OCI-LY3 (cell line): ENCODE data around the gene SMYD3.

ENCODE experiments used
- EZH2phosphoT487 ChIP-seq: fragments of 200-600 bp; shearing (Covaris generic); IDR thresholded peaks from 2 replicates; pipeline ENCODE4 v1.6.1; 2018; ENCODE audit warnings: antibody characterized with exemption, mixed run types, low read depth
- TF ChIP-seq, protein P1 (sequence below): fragments of 200-600, 300-600 bp; sonication (generic); IDR thresholded peaks from 2 replicates; pipeline ENCODE4 v1.5.1; 2014; ENCODE audit warnings: antibody characterized with exemption, low read length, low read depth

DNA sequence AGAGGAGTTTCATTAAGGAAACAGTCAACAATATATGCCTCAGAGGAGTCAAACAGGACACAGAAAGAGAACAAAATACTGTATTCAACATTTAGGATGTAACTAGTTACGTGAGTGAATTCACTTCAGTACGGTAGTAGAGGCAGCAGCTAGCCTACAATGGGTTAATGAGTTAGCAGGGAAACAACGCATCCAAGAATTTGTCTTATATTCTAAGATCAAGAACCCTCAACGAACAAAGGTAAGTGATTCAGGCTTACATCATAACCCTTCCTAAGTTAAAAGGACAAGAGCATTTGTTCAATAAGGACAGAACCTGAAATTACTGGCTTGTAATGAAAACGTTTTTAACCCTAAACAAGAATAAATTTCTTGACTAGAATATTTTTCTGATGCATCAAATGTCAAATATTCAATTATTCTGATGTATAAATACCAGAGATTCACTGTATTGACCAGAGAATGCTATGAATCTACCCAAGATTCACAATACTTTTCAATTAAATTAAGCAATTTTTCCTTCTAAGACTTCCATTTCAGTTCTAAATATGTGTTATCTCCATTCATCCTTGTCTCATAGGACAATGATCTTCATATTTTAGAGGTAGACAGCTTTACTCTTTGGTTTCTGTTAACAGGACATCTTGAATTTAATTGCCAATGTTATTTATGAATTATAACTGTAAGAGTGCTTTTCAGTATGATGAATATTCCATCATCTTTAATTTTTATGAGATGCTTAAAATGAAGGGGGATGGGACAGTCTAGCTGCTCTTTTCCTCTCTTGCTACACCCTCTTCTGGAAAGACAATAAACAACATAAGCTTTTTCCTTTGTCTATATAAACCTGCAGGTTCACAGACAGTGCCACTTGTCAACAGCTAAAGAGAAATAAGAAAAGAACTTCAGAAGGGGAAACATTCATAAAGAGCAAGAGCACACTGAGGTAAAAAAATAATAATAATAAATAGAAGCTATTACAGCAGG, 209.5 kb downstream of the SMYD3 start:
- TF ChIP-seq, protein P1, sequence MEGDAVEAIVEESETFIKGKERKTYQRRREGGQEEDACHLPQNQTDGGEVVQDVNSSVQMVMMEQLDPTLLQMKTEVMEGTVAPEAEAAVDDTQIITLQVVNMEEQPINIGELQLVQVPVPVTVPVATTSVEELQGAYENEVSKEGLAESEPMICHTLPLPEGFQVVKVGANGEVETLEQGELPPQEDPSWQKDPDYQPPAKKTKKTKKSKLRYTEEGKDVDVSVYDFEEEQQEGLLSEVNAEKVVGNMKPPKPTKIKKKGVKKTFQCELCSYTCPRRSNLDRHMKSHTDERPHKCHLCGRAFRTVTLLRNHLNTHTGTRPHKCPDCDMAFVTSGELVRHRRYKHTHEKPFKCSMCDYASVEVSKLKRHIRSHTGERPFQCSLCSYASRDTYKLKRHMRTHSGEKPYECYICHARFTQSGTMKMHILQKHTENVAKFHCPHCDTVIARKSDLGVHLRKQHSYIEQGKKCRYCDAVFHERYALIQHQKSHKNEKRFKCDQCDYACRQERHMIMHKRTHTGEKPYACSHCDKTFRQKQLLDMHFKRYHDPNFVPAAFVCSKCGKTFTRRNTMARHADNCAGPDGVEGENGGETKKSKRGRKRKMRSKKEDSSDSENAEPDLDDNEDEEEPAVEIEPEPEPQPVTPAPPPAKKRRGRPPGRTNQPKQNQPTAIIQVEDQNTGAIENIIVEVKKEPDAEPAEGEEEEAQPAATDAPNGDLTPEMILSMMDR: no peak
- TF ChIP-seq EZH2phosphoT487: no peak
